Activated T-cell treated with anti-CD3 and anti-CD28 coated beads, Interleukin-2, amount 50 U/mL, for 1 hour (primary cell): Measurements from ENCODE around the gene MTHFR.

Experiments
- DNase-seq: peaks from one replicate; pipeline ENCODE4 v3.0.0-alpha.2; 2020

MTHFR gene

DNA sequence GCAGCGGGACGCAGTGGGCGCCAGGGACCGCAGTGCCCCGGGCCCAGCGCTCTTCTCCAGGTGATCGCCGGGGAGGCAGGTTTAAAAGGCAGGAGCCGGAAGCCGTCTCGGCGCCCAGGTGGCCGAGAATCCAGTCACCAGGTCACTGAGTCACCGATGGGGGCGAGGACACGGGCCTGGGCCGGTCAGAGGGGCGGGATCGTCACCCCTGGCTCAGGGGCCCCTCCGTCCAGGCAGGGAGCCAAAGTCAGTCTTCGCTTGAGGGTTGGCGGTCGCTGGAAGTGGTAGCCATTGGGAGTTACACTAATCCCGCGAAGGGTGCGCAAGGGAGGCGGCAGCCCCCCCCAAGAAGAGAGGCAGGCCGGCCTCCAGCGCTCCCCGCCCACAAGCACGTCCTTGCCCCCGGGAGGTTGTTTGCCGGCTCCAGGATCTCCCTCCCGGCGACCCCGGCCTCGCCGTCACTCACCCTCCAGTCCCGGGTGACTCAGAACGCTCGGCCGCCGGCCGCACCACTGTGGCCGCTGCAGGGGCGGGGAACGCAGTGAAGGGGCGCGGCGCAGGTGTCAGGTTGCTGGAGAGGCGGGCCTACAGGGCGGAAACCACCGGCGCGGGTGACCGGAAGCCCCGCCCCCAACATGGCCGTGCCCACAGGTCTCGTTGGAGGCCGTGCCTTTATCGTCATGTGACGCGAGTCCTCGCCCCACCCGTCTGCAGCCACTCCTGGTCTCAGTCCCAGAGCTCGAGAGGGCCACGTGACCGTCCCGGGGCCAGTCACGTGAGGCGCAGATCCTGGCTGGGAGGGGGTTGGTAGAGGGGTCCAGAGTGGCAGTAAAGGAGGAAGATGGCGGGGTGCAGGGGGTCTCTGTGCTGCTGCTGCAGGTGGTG, at the start of gene MTHFR, which contains the start of gene CLCN6:
Gene MTHFR (minus strand): TSS at position 543 of the 885 bp plus-strand sequence. CDS start 2,848 bp downstream, outside the sequence.
Gene CLCN6 (plus strand): TSS at position 770 of the 885 bp plus-strand sequence. CDS start 72 bp downstream, at position 842.
- DNase-seq: peak; percentile 97

DNA sequence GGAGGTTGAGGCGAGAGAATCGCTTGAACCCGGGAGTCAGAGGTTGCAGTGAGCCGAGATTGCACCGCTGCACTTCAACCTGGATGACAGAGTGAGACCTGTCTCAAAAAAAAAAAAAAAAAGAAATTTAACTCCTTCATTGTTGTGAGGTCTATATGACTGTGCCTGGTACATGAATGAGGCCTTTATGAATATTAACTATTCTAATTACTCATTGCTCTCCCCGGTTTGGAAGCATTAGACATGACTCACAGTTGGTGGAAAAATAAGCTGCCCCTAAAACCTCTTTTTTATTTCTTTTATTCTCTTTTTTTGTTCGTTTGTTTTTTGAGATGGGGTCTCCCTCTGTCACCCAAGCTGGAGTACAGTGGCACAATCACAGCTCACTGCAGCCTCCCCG, 49.7 kb upstream of the MTHFR start:
- no peak for DNase-seq

DNA sequence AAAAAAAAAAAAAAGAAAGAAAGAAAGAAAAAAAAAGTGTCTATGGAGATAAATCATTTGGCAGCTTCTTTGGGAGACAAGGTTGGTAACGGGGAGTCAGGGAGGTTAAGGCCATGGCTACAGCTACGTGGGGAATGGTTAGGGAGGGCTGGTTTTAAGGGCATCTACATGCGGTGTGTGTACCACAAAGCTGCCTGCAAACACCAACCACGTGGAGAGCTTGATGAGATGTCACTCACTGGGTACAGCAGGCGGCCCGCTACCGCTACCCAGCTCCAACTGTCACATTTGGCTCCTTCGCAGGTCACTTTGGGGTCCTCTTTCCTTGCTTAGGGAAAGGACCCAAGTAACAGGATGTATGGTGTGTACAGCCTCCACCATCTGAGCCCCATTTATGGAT, 48.8 kb upstream of the MTHFR start:
- DNase-seq: no peak

DNA sequence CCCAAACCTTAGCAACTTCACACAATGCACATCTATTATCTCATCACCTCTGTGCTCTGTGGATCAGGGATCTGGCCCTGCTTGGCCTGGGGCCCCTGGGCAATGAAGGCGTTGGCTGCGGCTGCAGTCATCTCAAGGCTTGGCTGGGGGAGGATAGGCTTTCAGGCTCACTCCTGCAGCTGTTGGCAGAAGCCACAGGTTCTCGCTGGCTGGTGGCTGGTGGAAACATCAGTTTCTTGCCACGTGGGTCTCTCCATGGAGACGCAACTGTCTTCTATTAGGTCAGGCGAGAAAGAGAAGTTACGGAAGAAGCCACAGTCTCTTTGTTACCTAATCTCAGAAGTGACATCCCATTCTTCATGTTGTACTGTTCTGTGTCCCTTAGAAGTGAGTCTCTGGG, 45.4 kb upstream of the MTHFR start:
- no peak for DNase-seq

DNA sequence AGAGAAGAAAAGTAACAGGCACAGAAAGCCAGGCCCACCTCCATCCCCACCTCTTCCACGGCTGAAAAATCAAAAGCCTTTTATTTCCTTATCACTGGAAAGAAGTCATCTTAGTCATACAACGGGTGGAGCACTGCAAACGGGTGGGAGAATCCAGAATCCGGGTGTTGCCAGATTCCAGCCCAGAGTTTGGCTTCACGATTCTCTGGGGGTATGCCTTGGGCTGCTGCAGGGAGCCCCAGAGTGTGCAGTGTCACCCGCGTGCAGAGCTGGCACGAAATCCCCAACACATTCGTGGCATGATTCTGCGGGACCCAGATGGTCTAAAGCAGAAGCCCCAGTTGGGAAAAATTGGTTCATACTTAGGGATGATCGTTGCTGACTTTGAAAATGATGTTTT, 44.4 kb upstream of the MTHFR start:
- no peak for DNase-seq

DNA sequence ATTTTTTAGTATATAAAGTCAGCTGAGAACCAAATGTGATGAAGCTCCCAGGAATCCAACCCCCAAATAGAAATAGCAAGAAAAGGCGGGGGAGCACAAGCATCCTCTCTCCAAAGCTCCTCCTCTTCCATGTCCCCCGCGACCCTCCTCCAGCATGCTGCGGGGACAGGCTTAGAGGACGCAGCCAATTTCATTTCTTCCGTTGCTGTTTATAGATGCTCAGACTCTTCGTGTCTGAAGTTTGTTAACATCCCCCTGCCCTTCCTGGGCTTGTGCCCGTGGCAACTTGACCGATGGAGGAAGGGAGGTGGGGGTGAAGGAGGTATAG, 42.6 kb upstream of the MTHFR start:
- no peak for DNase-seq

DNA sequence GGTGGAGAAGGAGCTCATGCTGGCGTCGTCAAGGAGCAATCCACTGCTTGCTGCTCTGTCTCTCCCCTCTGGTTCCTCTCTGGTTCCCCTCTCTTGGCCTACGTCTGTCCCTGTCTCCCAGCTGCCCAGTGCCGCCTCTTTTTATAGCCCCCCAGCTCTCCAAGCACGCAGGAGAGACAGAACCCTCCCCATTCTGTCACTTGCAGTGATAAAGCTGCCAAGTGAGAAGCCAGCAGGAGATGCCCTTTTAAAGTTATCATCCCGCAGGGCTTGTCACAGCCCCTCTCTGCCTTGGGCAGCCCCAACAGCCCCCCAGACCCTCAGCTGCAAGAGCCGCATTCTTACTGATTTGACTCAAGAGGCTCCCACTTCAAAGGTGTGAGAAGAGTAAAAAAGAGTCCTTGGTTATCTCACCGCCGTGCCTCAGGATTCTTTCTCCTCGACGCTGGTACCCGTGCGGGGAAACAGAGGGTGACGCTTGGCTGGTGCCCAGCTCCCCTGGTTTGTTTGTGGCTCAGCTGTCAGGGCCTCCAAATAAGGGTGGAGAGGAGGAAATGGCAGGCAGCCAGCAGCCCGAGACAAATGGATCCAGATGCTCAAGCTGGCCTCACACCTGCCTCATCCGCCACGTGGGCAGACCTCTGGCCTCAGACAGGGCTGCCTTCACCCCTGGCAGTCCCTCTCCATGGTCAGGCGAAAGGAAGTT, 42.1 kb upstream of the MTHFR start, which contains the start of gene NPPA:
Gene NPPA (minus strand): TSS at position 117 of the 706 bp plus-strand sequence. CDS start 99 bp downstream, at position 18.
- no peak for DNase-seq

DNA sequence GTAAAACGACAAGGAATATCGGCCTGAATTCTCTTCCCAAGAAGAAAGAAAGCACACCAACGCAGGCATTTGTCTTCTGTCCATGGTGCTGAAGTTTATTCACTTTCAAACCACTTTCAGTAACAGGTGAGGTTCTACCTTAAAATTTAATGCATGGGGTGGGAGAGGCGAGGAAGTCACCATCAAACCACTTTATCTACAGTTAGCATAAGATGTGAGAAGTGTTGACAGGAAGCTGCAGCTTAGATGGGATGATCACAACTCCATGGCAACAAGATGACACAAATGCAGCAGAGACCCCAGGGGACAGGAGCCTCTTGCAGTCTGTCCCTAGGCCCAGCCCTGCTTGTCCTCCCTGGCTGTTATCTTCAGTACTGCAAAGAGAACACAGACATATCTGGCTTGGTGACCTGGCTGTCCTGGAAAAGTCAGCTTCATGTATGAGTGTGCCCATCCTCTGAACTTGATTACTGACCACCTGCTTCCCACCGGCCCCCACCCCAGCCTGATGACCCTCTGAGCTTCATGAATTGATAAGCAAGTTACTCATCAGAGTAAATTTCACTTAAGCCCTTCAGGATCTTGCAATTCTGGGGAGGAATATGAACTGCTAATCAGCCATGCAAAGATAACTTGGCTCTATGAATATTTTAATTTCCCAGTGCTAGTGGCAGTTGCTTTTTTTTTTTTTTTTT, 40.0 kb upstream of the MTHFR start:
- no peak for DNase-seq

DNA sequence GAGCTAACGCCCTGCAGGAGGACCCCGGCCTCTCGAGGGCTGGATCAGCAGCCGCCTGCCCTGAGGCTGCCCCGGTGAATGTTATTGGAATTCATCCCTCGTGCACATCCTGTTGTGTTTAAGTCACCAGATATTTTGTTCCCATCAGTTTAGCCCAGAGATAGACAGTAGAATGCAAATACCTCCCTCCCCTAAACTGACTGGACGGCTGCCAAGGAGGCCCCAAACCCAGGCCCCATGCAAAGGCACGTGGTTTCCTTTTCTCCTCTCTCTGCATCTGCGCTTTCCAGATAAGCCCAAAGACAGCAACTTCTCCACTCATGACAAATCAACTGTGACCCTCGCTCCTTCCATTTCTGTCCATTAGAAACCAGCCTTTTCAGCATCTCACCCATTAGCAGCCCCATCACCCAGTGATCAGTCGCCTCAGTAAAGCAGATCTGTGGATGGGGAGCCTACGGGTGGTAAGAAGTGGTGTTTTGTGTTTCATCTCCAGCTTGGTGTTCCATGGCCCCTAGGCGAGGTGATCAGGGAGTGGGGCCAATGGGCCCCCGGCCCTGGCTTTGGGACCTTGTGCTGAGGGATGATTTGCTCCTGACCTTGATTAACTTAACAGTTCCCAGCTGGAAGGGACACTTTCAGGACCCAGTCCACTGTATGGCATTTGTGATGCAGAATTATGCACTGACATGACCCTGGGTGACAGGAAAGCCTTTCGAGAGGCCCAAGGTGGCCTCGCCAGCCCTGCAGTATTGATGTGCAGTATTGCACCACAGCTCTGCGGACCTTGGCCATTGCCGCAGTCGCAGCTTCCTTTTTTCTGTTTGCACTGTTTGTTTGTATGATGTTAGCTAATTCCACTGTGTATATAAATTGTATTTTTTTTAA, 36.6 kb upstream of the MTHFR start:
- no peak for DNase-seq

DNA sequence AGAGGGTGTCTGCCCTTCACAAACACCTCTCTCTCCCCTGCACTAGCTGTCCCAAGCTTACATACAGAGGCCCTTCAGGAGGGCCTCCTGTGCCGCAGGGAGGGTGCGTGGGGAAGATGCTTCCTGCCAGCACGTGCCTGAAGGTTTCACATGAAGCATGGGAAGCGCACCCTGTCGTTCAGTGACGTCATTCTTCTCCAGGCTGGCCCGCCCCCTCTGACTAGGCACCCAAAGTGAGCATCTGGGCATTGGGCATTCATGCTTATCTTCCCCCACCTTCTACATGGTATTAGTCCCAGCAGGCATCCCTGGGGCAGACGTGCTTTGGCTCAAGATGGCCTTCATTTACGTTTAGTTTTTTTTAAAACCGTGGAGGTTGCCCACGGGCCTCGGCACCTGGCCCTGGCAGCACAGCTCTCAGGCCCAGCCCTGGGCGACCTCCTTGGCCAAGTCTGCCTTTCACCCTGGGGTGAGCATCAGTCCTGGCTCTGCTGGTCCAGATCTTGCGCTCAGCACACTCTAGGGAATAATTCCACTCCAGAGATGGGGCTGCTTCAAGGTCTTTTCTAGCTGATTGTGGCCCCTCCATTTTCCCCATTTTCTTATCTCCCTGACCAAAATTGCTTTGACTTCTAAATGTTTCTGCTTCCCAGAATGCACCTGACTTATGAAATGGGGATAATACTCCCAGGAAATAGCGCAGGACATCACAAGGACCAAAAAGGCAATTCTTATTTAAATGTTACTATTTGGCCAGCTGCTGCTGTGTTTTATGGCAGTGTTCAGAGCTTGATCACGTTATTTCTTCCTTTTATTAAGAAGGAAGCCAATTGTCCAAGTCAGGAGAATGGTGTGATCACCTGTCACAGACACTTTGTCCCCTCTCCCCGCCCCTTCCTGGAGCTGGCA, 35.7 kb upstream of the MTHFR start:
- DNase-seq: no peak

DNA sequence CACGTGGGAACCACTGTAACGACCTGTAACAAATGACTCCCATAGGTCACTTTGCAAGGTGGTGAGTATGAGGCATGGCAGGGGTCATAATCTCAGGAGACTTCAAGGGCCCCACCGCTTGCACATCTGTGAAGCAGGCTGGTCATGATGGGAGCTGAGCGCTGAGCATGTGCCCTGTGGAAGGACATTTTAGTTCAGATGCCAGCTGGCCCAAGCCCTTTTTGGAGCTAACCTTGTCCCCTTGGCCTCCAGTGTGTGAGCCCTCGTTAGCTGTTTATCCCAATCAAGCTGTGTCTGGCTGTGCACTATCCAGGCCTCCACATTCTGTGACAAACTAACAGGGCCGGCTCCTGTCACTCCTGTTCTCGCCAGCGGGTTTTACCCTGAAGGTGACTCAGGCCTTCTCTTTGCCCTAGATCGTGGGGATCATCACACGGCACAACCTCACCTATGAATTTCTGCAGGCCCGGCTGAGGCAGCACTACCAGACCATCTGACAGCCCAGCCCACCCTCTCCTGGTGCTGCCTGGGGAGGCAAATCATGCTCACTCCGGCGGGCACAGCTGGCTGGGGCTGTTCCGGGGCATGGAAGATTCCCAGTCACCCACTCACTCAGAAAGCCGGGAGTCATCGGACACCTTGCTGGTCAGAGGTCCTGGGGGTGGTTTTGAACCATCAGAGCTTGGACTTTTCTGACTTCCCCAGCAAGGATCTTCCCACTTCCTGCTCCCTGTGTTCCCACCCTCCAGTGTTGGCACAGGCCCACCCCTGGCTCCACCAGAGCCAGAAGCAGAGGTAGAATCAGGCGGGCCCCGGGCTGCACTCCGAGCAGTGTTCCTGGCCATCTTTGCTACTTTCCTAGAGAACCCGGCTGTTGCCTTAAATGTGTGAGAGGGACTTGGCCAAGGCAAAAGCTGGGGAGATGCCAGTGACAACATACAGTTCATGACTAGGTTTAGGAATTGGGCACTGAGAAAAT, 34.3 kb upstream of the MTHFR start:
- no peak for DNase-seq

DNA sequence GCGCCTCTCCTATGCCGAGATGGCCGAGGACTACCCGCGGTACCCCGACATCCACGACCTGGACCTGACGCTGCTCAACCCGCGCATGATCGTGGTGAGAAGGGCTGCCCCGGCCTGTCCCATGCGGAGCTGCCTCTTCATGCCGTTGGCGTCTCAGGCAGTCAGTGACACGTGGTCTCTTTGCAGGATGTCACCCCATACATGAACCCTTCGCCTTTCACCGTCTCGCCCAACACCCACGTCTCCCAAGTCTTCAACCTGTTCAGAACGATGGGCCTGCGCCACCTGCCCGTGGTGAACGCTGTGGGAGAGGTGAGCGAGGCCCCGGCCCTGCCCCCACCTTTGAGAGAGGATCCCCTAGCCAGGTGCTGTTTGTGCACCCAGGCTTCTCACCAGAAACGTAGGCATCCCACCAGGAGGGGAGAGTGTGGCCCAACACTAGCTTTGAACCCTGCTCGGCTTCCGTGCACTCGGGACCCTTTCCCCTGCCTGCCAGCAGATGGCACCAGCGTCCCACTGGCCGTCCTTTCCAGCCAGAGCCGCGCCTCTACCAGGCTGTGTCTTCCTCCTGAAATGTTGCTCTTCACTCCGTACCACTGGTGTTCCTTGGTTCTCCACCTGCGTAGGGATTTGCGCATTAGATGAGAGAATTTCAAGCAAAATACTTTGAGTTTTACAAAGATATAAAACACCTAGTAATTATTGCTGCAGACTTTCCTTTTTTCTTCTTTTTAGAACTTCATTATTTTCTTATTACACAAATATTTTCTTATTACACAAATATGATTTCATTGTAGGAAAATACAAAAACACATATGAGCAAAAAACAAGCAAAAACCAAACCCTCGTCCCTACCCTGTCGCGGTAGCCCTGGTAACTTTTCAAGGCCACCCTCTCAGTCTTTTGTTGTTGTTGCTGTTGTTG, 32.8 kb upstream of the MTHFR start:
- DNase-seq: peak; percentile 81

DNA sequence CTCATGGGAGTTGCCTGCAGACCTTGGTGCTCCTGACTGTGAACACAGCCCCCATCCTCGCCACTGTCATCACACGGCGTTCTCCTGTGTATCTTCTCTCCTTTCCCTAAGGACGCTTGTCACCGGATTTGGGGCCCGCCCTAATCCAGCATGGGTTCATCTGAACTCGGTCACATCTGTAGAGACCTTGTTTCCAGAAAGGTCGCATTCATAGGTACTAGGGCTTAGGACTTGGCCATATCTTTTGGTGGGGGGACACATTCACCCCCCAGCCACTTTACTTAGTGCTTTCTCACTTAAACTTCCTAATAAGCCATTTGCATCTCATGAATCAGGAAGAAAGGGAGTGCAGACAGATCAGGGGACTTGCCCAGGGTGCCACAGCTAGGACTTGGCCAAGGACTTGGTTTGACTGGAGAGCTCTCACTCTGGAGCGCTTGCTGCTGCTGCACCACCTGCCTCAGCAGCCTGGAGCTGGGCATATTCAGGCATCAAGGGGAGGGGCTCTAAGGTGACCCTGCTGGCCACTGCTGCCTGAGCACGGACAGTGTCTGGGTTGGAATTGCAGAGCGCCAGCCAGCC, 32.1 kb upstream of the MTHFR start:
- no peak for DNase-seq

DNA sequence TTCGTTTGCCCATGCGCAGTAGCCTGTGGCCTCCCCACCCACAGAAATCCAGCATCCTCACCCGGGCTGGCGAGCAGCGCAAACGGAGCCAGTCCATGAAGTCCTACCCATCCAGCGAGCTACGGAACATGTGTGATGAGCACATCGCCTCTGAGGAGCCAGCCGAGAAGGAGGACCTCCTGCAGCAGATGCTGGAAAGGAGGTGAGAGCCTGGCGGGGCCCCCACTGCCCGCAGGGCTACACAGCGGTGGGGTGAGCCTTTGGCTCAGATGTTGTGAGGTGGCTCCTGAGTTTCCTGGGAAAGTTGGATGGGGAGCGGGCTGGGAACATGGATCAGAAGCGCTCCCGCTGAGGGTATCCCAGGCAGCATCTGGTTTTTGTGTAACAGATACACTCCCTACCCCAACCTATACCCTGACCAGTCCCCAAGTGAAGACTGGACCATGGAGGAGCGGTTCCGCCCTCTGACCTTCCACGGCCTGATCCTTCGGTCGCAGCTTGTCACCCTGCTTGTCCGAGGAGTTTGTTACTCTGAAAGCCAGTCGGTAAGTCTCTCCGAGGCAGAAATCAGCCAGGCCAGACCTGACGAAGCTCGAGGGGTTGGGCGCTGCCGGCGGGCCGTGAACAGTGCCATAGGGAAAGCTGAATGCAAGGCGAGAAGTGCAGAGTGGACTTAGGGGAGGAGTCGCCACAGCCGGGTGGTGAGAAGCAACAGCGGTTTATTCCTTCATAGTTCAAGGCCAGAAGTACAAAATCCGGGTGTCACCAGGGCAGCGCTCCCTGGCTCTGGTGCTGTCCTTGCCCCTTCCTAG, 31.4 kb upstream of the MTHFR start:
- DNase-seq: no peak

DNA sequence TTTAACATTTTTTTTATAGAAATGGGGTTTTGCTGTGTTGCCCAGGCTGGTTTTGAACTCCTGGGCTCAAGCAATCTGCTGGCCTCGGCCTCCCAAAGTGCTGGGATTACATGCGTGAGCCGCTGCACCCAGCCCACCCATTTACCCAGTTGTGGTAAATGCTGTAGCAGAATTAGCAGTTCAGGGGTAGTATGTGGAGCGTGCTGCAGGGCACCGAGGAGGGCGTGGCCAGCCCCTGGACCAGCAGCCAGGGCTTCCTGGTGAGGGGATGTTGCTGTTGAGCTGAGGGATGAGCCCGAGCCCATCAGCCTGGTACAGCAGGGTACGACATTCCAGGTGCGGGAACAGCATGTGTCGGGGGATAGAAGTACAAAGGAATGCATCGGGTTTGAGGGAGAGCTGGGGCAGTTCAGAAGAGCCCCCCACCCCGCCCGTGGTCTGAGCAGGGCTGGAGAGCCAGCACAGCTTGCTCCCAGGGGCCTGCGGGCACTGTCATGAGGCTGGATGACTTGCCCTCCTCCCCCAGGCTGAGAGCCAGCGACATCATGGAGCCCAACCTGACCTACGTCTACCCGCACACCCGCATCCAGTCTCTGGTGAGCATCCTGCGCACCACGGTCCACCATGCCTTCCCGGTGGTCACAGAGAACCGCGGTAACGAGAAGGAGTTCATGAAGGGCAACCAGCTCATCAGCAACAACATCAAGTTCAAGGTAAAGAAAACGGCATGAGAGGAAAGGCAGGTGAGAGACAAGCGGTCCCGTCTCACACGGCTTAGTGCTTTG, 29.9 kb upstream of the MTHFR start:
- no peak for DNase-seq

DNA sequence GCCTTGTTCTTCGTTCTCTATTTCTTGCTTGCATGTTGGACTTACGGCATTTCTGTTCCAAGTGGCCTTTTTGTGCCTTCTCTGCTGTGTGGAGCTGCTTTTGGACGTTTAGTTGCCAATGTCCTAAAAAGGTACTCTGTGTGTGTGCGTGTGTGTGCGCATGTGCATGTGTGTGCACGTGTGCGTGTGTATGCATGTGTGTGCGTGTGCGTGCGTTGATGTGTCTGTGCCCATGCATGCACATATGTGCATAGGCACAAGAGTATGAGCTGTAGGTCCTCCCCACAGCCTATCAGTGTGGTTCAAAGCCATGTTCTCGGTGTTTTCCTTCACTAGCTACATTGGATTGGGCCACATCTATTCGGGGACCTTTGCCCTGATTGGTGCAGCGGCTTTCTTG, 28.1 kb upstream of the MTHFR start:
- no peak for DNase-seq

DNA sequence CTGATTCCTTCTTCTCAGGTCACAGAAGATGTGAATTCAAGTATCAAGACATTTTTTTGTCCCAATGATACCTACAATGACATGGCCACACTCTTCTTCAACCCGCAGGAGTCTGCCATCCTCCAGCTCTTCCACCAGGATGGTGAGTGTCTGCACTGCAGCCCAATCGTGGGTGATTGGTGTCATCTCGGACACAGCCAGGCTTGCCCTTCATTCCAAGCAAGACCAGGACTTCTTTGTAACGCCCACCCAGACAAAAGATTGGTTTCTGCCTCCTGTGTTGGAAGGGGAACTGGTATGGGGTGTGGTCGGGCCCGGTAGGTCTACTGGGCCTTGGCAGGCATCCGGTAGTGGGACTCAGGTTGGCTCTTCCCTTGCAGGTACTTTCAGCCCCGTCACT, 27.7 kb upstream of the MTHFR start:
- no peak for DNase-seq
